ENCODE measurements around the gene GALNS.

GALNS gene

DNA sequence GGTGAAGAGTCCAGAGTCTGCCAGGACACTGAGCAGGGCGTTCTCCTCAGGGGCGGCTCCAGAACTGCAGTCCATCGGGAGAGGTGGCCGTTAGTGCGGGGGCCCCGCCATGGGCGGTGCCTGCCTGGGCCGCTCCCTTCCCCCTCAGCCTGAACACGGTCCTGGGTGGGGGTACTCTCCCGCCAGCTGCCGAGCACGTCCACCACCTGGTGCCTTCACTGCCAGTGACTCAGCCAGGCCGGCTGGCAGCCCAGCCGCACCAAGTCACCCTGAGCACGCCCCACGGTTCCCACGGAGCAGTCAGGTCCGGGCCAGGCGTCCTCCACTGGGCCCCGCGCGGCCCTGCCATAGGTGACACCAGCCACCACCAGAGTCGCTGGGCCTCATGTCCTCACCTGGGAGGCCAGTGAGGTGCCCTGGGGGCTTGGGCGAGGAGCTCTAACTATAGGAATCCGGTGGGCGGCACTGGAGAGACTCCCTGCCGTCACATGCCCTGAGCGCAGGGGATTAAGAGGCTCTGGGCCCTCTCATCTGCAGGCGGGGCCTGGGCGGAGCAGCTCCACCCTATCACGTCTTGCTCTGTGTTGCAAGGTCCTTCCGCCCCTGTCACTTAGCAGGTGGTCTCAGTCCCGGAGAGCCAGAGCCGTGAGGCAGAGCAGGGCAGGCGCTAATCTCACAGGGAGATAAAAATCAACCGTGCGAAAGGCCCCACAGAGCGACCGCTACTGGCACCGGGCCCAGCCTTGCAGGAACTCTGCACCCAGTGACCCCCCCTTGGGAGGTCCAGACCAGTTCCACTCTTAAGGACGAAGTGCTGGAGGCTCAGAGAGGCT lies 86.1 kb downstream of the GALNS start:
- no peak for DNase-seq (ENCODE audit: low spot score)

DNA sequence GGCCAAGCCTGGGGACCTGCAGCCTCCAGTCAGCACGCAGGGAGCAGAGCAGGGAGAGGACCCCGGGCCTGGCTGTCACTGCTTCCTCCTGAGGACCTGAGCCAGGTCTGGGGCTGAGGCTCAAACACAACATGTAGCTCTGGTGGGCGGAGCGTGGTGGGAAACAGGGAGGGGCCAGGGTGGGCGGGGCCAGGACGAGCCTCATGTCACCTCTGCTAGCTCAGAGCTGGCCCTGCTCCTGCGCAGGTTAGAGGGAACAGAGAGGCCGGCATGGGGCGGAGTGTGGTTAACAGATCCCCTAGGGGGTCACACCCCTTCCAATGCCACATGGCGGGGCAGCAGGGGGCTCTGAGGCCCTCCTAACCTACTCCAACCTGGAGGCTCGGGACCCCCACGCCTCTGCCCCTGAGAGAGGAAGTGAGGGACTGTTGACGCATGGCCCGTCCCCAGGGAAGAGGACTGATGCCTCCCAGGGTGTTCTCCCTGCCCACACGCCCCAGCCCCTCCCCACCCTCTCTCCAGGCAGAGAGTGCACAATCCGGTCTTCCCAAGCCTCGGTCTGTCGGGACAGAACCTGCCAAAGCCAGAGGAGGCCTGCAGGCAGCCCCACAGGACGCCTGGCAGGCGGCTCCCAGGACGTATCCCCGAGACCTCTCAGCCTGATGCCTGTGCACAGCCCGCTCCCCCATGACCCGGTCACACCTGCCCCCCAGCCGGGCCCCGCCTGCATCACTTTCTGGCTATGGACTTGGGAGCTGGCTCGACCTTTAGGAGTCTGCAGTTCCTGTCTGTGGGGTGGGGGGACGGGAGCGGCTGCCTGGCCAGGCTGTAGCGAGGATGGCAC lies 86.9 kb downstream of the GALNS start:
- DNase-seq (ENCODE audit: low spot score): no peak

DNA sequence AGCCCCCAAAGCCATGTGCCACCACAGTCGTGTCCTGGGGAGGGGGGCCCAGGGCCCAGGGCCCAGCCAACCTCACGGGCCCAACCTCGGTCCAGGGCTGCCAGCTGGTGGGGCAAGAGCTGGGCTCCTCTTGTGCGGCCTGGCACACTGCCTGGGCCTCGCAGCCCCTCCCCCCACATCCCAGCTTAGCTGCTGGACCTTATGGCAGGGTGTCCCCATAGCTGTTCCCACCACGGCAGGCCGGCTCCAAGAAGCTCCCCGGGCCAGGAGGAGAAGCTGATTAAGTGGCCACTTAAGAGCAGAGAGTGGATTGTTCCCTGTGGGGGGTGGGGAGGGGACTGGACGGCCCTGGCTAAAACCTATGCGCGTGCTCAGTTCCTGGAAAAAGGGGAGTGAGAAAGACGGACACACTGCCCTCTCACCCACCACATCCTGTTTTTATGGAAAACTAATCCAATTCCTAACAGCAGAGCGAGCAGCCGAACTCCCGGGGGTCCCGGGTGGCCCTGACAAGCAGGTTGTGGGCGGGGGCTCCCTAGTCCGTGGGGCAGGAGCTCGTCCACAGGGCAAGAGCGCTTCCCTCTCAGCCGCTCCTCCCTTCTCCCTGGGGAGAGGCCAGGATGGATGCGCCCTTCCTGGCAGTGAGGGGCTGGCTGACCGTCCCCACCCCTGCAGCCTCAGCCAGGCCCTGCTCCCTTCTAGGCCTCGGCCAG lies 88.5 kb downstream of the GALNS start:
- no peak for DNase-seq (ENCODE audit: low spot score)

- no peak for DNase-seq (ENCODE audit: low spot score)
Observed at GRCh38 chr16:88767546-88768070, 89.1 kb downstream of the GALNS start.

GRCh38 chr16:88766975-88767374 lies 89.8 kb downstream of the GALNS start:
- no peak for DNase-seq (ENCODE audit: low spot score)

- DNase-seq (ENCODE audit: low spot score): no peak
Observed at GRCh38 chr16:88764913-88765349, 91.8 kb downstream of the GALNS start.

DNA sequence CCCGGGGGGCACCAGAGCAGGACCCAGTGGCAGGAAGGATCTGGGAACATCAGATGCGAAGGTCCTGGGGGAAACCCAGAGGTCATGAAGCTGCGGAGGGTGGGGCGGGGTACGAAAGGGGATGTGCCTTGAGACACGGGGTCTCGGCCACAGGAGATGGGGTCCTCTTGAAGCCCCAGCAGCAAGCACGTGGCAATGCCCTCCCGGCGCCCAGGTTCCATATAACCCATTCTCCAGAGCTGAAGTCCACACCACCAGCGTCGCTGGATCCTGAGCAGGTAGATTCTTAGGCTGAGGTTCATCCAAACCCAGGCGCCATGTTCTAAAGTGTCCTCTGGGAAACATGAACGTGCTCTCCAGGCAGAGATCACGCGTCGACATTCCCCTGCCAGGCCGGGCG lies 92.7 kb downstream of the GALNS start:
- DNase-seq (ENCODE audit: low spot score): no peak
